ENCODE measurements around the gene SUMO4.
"Not testable (repeated sequence)": the region's sequence is repeated elsewhere in the genome, so short reads cannot be mapped to it uniquely, and the experiment has no call there.

Gene SUMO4

DNA sequence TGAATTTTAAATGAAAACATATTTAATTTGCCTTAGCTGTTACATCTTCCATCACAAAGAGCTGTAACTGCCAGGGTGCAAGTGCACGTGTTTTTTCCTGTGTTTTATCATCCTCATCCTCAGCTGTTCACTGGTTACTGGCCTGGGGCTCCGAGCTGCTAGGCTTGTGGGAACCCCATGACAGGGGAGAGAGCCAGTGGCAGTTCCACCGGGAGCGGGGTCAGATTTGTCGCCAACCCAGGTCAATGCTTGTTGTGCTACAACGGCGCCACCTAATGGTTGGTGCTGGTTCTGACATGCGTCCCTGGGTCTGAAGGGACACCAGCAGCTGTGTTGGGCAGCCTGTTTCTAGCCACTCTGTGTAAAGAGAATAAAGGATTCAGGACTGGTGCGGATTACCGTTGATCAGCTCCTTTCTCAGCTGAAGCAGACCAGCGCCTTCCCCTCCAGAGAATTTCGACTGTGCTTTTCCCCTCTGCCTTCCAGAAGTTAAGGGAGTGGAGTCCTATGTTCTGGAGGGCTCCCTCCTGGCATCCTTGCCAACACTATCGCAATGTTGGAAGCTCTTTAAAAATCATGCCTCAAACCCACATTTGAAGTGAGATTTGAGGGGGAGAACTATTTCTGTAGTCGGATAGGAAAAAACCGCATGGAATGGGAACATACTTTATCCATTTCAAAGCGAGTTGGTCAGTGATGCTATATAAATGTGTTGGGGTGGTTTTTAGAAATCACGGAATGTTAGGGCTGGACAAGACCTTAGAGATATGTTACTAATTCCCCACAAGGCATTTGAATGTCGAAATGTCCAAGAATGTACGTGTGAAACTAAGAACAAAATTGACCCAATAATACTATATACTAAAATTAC, 32.1 kb downstream of the SUMO4 start:
- DNase-seq (ENCODE audit: low read depth in 2 of 2) = peak; percentile 84 to 89

DNA sequence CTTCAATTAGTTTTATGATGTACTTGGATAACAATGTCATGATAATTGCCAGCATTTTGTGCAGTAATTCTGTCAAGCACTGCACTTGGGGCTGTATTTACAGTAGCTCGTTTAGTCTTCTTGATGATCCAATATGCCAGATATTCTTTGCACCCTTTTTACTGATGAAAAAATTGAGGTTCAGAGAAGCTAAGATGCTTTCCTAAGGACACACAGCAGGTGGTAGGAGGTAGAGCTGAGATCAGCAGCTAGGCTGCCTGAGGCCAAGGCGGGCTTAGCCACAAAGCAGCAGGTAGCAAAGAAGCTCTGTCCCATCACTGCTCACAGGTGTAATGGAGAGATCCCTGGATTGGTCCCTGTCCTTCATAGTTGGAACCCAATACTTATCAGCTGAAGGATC, 33.3 kb downstream of the SUMO4 start:
- DNase-seq (ENCODE audit: low read depth in 2 of 2) = no peak

DNA sequence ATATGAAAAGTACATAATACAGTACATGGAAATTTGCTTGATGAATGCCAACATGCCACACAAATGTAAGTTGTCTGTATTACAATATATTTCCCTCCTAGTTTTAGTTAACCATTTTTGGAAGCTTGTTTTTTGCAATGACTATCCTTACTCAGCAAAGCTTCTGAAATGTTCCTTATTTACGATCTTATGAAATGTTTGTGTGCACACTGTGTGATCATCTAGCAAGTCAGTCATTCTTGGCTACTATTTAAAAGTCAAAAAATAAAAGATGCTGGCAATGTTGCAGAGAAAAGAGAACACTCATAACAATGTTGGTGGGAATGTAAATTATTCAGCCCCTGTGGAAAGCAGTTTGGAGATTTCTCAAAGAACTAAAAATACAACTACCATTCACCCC, 33.8 kb downstream of the SUMO4 start:
- no peak for DNase-seq (ENCODE audit: low read depth in 2 of 2)

GRCh38 chr6:149435919-149436586, 36.0 kb downstream of the SUMO4 start:
- DNase-seq (ENCODE audit: low read depth in 2 of 2) = no peak

GRCh38 chr6:149436647-149437046, 36.6 kb downstream of the SUMO4 start:
- no peak for DNase-seq (ENCODE audit: low read depth in 2 of 2)

DNA sequence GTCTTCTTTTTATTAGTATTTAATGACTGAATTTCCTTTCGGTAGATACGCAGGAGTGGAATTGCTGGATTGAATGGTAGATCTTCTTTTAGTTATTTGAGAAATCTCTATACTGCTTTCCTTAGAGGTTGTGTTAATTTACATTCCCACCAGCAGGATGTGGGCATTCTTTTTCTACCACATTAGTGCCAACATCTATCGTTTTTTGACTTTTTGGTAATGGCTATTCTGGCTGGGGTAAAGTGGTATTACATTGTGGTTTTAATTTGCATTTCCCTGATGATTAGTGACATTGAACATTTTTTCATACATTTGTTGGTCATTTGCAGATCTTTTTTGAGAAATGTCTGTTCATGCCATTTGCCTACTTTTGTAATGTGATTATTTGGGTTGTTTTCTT, 37.1 kb downstream of the SUMO4 start:
- DNase-seq (ENCODE audit: low read depth in 2 of 2) = no peak

DNA sequence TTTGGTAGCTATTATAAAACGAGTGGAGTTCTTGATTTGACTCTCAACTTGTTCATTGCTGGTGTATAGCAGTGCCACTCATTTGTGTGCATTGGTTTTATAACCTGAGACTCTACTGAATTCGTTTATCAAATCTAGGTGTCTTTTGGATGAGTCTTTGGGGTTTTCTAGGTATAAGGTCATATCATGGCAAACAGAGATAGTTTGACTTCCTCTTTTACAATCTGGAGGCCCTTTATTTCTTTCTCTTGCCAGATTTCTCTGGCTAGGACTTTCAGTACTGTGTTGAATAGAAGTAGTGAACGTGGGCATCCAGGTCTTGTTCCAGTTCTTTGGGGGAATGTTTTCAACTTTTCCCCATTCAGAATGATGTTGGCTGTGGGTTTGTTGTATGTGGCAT, 38.8 kb downstream of the SUMO4 start:
- DNase-seq (ENCODE audit: low read depth in 2 of 2) = no peak

- DNase-seq (ENCODE audit: low read depth in 2 of 2) = no peak
Measured at GRCh38 chr6:149439626-149440025, 39.6 kb downstream of the SUMO4 start.

GRCh38 chr6:149440735-149441671, 40.9 kb downstream of the SUMO4 start:
- DNase-seq (ENCODE audit: low read depth in 2 of 2) = no peak

DNA sequence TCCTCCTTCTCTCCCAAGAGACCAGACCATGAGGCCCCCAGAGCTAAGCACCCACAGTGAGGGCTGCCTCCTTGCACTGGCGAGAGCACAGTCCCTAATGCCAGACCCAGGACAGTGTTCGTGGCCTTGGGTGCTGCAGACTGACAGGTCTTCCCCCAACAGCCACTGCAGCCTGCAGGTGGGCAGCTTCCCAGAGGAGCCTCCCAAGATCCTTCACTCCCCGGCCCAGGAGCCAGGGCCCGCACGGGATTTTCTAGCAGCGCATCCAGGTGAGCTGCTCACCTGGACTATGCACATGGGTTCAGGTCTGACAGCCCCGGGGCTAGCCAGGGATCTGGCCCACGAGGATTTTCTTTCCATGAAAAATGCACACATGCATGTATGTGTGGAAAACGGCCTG, 41.7 kb downstream of the SUMO4 start:
- no peak for DNase-seq (ENCODE audit: low read depth in 2 of 2)

GRCh38 chr6:149443411-149444181, 43.5 kb downstream of the SUMO4 start:
- DNase-seq (ENCODE audit: low read depth in 2 of 2) = peak in 1 of 2 donors; percentile 11

- not testable (repeated sequence) for DNase-seq (ENCODE audit: low read depth in 2 of 2)
Measured at GRCh38 chr6:149444360-149445094, 44.5 kb downstream of the SUMO4 start.

GRCh38 chr6:149445095-149445466, 45.0 kb downstream of the SUMO4 start:
- DNase-seq (ENCODE audit: low read depth in 2 of 2) = no peak

GRCh38 chr6:149445573-149445972, 45.5 kb downstream of the SUMO4 start:
- DNase-seq (ENCODE audit: low read depth in 2 of 2) = no peak

DNA sequence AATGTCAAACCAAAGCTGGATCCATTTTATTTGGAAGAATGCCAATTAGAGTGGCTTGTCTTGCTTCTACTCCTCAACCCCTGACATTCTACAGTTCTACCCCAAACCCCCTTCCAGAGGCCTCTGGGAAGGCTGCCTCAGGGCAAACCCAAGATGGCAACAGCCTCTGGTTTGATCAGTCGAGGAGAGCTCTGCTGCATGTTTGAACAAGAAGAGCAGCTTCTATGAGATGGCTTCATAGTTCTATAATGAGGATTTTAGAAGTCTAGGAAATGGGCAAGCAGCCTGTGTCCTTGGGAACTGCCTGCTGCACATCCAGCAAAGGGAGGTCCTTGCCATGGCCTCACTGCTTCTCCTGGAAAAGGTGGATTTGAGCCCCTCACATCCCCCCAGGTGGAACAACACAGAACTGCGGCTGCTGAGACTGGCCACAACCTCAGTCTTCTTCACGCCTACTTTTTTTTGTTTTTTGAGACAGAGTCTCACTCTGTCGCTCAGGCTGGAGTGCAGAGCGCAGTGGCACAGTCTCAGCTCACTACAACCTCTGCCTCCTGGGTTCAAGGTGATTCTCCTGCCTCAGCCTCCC, 46.8 kb downstream of the SUMO4 start:
- DNase-seq (ENCODE audit: low read depth in 2 of 2) = no peak

GRCh38 chr6:149448821-149449453, 48.9 kb downstream of the SUMO4 start:
- no peak for DNase-seq (ENCODE audit: low read depth in 2 of 2)

DNA sequence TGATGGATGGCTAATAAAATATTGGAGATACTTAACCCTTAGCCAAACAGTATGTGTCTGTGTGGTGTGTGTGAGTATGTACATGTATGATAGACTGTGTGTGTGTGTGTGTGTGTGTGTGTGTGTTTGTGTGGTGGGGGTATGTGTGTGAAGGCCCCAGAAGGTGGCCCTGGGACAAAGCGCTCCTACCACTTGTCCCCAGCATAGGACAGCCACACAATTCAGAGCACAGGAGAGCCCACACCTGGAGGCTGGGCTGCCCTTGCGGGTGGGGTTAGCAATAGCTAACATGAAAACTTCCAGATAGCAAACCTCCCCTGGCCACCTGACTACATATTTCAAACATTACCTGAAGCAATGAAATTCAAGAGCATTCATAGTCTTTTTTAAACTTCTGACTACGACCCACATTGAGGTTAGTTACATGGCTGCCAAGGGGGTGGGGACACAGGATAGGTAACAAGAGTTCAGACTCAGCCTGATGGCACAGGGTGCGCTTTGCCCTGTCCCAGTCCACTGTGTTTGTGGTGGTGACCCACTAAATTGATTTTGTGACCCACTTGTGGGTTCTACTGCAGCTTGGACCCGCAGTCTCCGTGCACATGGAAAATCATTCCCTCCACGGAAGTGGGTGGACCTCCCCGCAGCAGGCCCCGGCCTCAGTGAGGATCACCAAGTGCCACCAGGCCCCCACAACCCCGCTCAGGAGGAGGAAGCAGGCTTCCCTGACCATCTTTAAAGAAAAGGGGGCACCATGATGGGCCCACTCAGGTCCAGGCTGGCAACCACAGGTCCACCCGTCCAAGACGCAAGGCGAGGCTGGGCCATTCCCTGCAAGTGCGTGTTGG, 50.0 kb downstream of the SUMO4 start:
- no peak for DNase-seq (ENCODE audit: low read depth in 2 of 2)
